ENCODE measurements around the gene GPR78.

GRCh38 chr4:8556341-8557150, 23.6 kb upstream of the GPR78 start:
- TF ChIP-seq FOXM1 (IDR thresholded peaks at IDR 0.05; ENCODE audit: borderline replicate concordance) (no peak), SP1 (IDR thresholded peaks at IDR 0.05) (no peak), ARNT (IDR thresholded peaks at IDR 0.05) (no peak), CTBP1 (IDR thresholded peaks at IDR 0.05; ENCODE audit: borderline replicate concordance) (no peak), ZNF384 (IDR thresholded peaks at IDR 0.05) (no peak; the same call in 1 of the 2 replicates), SUZ12 (IDR thresholded peaks at IDR 0.05) (no peak), FOXK2 (IDR thresholded peaks at IDR 0.05) (no peak)
